ENCODE data around the gene SCGB2B2.
A peak's percentile ranks its signal among the peaks of the same experiment; 100 is the strongest.
"Not testable (repeated sequence)": the region's sequence is repeated elsewhere in the genome, so short reads cannot be mapped to it uniquely, and the experiment has no call there.

Gene SCGB2B2

DNA sequence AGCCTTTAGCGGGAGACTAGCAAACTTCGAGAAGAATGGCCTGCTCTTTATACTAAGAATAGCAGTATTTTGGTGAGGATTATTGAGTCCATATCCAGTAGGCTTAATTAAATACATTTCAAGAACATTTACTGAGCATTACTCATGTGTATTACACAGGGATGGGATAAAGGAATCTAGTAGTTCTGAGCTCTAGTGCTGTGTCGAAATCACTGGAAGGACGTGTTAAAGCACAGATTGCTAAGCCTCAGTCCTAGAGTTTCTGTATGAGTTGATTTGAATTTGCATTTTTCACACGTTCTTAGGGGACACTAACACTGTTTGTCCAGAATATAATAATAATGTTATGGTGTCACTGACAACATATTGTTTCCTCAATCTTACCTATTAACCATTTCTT, 9.5 kb upstream of the SCGB2B2 start:
- H3K79me2 ChIP-seq (ENCODE audit: insufficient read depth, low read length) = no peaks in the 10 kb centered on the region
- H3K4me3 ChIP-seq (ENCODE audit: low read depth, low read length, poor library complexity, severe bottlenecking) = no peak overlapping the region
- H4K20me1 ChIP-seq (ENCODE audit: insufficient read depth, low read length) = no peaks in the 10 kb centered on the region
- TF ChIP-seq EZH2 (IDR thresholded peaks at IDR 0.05; ENCODE audit: borderline replicate concordance, low read length) = no peak
- TF ChIP-seq, protein P1, sequence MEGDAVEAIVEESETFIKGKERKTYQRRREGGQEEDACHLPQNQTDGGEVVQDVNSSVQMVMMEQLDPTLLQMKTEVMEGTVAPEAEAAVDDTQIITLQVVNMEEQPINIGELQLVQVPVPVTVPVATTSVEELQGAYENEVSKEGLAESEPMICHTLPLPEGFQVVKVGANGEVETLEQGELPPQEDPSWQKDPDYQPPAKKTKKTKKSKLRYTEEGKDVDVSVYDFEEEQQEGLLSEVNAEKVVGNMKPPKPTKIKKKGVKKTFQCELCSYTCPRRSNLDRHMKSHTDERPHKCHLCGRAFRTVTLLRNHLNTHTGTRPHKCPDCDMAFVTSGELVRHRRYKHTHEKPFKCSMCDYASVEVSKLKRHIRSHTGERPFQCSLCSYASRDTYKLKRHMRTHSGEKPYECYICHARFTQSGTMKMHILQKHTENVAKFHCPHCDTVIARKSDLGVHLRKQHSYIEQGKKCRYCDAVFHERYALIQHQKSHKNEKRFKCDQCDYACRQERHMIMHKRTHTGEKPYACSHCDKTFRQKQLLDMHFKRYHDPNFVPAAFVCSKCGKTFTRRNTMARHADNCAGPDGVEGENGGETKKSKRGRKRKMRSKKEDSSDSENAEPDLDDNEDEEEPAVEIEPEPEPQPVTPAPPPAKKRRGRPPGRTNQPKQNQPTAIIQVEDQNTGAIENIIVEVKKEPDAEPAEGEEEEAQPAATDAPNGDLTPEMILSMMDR (IDR thresholded peaks at IDR 0.05; ENCODE audit: low read length) = no peak
- H3K27ac ChIP-seq (ENCODE audit: low read depth, low read length, poor library complexity, severe bottlenecking) = no peak overlapping the region
- peaks cover 29% of the 10 kb centered on the region for H3K36me3 ChIP-seq (ENCODE audit: insufficient read depth, low read length)
- no peak overlapping the region for H3K4me2 ChIP-seq (ENCODE audit: low read length)
- no peaks in the 10 kb centered on the region for H3K4me1 ChIP-seq (ENCODE audit: insufficient read depth, low read length, severe bottlenecking)
- H3K9me2 ChIP-seq (ENCODE audit: low read depth, low read length) = no peaks in the 10 kb centered on the region
- H3F3A ChIP-seq (ENCODE audit: insufficient read depth, low read length) = no peaks in the 10 kb centered on the region
- H3K9ac ChIP-seq (ENCODE audit: low read length) = no peak overlapping the region
- H3K27me3 ChIP-seq (ENCODE audit: insufficient read depth, low read length) = no peaks in the 10 kb centered on the region
- peaks cover 27% of the 10 kb centered on the region for H3K9me3 ChIP-seq (ENCODE audit: low read length)
- no peak overlapping the region for H2AFZ ChIP-seq (ENCODE audit: low read length)

DNA sequence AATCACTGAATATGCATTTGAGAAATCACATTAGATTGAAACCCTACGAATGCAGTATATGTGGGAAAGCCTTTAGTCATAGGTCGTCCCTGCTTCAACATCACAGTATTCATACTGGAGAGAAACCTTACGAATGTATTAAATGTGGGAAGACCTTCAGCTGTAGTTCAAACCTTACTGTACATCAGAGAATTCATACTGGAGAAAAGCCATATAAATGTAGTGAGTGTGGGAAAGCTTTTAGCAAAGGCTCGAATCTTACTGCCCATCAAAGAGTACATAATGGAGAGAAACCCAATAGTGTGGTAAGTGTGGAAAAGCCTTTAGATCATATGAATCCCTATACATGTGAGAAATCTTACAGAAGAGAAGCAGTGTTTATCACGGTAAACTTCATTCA, 8.3 kb upstream of the SCGB2B2 start:
- H3K79me2 ChIP-seq (ENCODE audit: insufficient read depth, low read length); H3K4me2 ChIP-seq (ENCODE audit: low read length); H3K4me1 ChIP-seq (ENCODE audit: insufficient read depth, low read length, severe bottlenecking); H3K4me3 ChIP-seq (ENCODE audit: low read depth, low read length, poor library complexity, severe bottlenecking); H3K27ac ChIP-seq (ENCODE audit: low read depth, low read length, poor library complexity, severe bottlenecking); H3K27me3 ChIP-seq (ENCODE audit: insufficient read depth, low read length); H4K20me1 ChIP-seq (ENCODE audit: insufficient read depth, low read length); H3K9ac ChIP-seq (ENCODE audit: low read length); H3K9me2 ChIP-seq (ENCODE audit: low read depth, low read length); H3F3A ChIP-seq (ENCODE audit: insufficient read depth, low read length); H2AFZ ChIP-seq (ENCODE audit: low read length): not testable (repeated sequence)
- peaks cover 29% of the 10 kb centered on the region for H3K9me3 ChIP-seq (ENCODE audit: low read length)
- H3K36me3 ChIP-seq (ENCODE audit: insufficient read depth, low read length) = peaks cover 41% of the 10 kb centered on the region

DNA sequence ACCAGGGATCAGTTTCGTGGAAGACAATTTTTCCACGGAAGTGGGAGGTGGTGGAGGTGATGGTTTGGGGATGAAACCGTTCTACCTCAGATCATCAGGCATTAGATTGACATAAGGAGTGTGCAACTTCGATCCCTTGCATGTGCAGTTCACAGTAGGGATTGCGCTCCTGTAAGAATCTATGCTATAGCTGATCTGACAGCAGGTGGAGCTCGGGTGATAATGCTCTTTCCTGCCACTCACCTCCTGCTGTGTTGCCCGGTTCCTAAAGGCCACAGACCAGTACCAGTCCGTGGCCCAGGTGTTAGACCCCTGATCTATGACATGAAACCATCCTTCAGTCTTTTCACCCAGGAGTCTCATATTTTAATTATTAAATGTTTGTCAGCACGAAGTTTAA, 4.5 kb upstream of the SCGB2B2 start:
- Histone ChIP-seq H3K27me3 (ENCODE audit: insufficient read depth, low read length) (no peaks in the 10 kb centered on the region), H3K79me2 (ENCODE audit: insufficient read depth, low read length) (no peaks in the 10 kb centered on the region), H3K4me1 (ENCODE audit: insufficient read depth, low read length, severe bottlenecking) (peaks cover 8% of the 10 kb centered on the region), H2AFZ (ENCODE audit: low read length) (no peak overlapping the region), H3K9me3 (ENCODE audit: low read length) (peaks cover 29% of the 10 kb centered on the region), H3K4me2 (ENCODE audit: low read length) (no peak overlapping the region), H3K27ac (ENCODE audit: low read depth, low read length, poor library complexity, severe bottlenecking) (no peak overlapping the region), H4K20me1 (ENCODE audit: insufficient read depth, low read length) (no peaks in the 10 kb centered on the region), H3K4me3 (ENCODE audit: low read depth, low read length, poor library complexity, severe bottlenecking) (no peak overlapping the region), H3K36me3 (ENCODE audit: insufficient read depth, low read length) (peaks cover 59% of the 10 kb centered on the region), H3K9me2 (ENCODE audit: low read depth, low read length) (no peaks in the 10 kb centered on the region), H3F3A (ENCODE audit: insufficient read depth, low read length) (no peaks in the 10 kb centered on the region), H3K9ac (ENCODE audit: low read length) (no peak overlapping the region)
- TF ChIP-seq, protein P1 (IDR thresholded peaks at IDR 0.05; ENCODE audit: low read length) = no peak
- no peak for TF ChIP-seq EZH2 (IDR thresholded peaks at IDR 0.05; ENCODE audit: borderline replicate concordance, low read length)

DNA sequence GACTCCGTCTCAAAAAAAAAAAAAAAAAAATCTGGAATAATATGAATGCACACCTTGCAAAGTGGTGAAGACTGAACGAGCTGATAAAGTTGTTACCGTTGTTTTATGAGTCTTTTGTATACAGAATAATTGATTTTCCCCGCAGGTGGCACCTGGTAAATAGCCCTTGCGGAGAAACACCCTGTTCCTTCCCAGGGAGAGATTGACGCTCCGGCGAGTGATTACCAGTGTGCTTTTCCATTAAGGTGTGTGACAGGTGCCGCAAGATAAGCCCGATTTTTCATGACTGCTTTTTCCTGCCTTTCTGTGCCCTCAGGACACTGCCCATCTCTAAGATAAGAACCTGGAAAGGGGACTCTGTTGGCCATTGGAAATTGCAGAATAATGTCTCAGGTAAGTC, 1.5 kb upstream of the SCGB2B2 start:
- no peaks in the 10 kb centered on the region for H3K79me2 ChIP-seq (ENCODE audit: insufficient read depth, low read length)
- no peak overlapping the region for H3K4me2 ChIP-seq (ENCODE audit: low read length)
- no peaks in the 10 kb centered on the region for H3K27me3 ChIP-seq (ENCODE audit: insufficient read depth, low read length)
- H3K4me1 ChIP-seq (ENCODE audit: insufficient read depth, low read length, severe bottlenecking) = peaks cover 9% of the 10 kb centered on the region
- no peaks in the 10 kb centered on the region for H3F3A ChIP-seq (ENCODE audit: insufficient read depth, low read length)
- H3K36me3 ChIP-seq (ENCODE audit: insufficient read depth, low read length) = peaks cover 50% of the 10 kb centered on the region
- H2AFZ ChIP-seq (ENCODE audit: low read length) = no peak overlapping the region
- no peaks in the 10 kb centered on the region for H3K9me2 ChIP-seq (ENCODE audit: low read depth, low read length)
- peaks cover 8% of the 10 kb centered on the region; the same call in 1 of the 2 replicates for H3K9me3 ChIP-seq (ENCODE audit: low read length)
- no peak overlapping the region for H3K27ac ChIP-seq (ENCODE audit: low read depth, low read length, poor library complexity, severe bottlenecking)
- H4K20me1 ChIP-seq (ENCODE audit: insufficient read depth, low read length) = no peaks in the 10 kb centered on the region
- H3K9ac ChIP-seq (ENCODE audit: low read length) = no peak overlapping the region
- TF ChIP-seq, protein P1 (IDR thresholded peaks at IDR 0.05; ENCODE audit: low read length) = no peak
- no peak for TF ChIP-seq EZH2 (IDR thresholded peaks at IDR 0.05; ENCODE audit: borderline replicate concordance, low read length)
- H3K4me3 ChIP-seq (ENCODE audit: low read depth, low read length, poor library complexity, severe bottlenecking) = peak overlapping the region; percentile 62
